ENCODE measurements around the gene LYZL1. TPM values are rescaled to one million over a fixed set of nuclear protein-coding genes. Genes with fewer than 3 reads are reported as not detected.
"Not testable (repeated sequence)": the region's sequence is repeated elsewhere in the genome, so short reads cannot be mapped to it uniquely, and the experiment has no call there.

The LYZL1 gene
- total RNA-seq (not detected), total RNA-seq (0 reads per million in 172 experiments)
- polyA plus RNA-seq (2013, experiment 1 of 2): not detected
- not detected for polyA plus RNA-seq (2013, experiment 2 of 2)

DNA sequence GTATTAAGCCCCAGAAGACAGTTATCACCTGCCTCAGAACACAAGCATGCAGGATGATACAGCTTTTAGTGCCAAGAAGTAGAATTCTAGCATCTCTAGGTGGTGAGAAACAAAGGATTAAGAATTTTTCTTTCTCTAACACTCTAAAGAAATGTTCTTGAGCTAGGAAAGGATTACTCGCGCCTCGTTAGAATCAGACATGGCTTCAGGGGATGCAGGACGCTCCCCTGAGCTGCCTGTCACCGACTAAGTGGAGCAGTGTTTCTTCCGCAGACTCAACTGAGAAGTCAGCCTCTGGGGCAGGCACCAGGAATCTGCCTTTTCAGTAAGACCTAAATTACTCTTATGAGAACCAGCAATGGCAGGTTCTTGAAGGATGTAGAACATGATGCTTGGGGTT lies at the start of gene LYZL1:
TSS of gene LYZL1 (plus strand) at position 165 of the 400 bp plus-strand sequence. CDS start 2,798 bp downstream, outside the sequence.
- H3K4me3 ChIP-seq (ENCODE audit: low read length); H3K36me3 Mint-ChIP-seq (ENCODE audit: low read depth); ATAC-seq (ENCODE audit: poor library complexity); H3K27ac ChIP-seq (ENCODE audit: low read depth in 1 of 2, low read length in 2 of 2); H3K9me3 Mint-ChIP-seq; H3K4me1 Mint-ChIP-seq (ENCODE audit: low read depth); CTCF ChIA-PET; POLR2A ChIA-PET; H3K27ac Mint-ChIP-seq; H3K27me3 ChIP-seq (ENCODE audit: control insufficient read depth in 1 of 2, insufficient read depth in 2 of 2, low read length in 2 of 2); H3K4me1 ChIP-seq (ENCODE audit: insufficient read depth, low read length); H3K36me3 ChIP-seq (ENCODE audit: insufficient read depth, low read length); H3K4me3 Mint-ChIP-seq; intact Hi-C loops (cut with DNase I, micrococcal nuclease); H3K9me3 ChIP-seq (ENCODE audit: control insufficient read depth in 1 of 2, insufficient read depth in 1 of 2, low read length in 2 of 2); DNase-seq: not testable (repeated sequence)
- H3K27me3 Mint-ChIP-seq: peaks cover 43% of the 10 kb centered on the region

DNA sequence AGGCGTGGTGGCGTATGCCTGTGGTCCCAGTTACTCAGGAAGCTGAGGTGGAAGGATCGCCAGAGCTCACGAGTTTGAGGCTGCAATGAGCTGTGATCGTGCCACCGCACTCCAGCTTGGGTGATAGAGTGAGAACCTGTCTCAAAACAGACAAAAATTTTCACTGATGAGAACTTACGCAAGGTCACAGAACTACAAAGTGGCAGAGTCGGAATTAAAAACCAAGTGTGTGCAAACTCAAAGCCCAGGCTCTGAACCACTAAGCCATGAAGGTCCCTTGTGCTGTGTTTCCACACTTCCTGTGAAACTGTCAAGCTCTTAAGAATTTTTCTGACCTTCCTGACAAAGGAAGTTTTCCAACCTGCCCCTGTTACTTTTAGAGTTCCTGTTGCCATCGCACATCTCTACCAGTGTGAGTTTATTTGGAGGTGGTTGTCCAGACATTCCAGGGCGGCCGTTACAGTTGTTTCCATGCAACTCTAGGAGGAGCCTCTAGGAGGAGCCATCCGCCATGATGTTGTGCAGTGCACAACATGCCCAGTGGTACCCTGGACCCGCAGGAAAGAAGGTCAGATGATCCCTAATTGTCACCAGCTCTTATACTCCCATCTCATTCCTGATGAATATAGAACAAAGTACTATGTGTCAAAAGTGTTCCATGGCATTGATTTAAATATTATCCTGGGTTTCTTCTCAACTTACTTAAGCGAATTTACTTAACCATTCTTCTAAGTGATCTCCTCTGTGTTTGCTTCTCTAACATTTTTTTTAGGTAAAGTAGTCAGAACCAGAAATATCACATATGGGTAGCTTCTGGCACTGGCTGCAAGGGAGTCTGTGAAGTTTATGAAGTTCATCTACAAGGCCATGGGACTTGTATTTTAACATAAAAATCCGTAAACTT lies 49.0 kb upstream of the LYZL1 start:
- CTCF ChIA-PET: no interaction called here

DNA sequence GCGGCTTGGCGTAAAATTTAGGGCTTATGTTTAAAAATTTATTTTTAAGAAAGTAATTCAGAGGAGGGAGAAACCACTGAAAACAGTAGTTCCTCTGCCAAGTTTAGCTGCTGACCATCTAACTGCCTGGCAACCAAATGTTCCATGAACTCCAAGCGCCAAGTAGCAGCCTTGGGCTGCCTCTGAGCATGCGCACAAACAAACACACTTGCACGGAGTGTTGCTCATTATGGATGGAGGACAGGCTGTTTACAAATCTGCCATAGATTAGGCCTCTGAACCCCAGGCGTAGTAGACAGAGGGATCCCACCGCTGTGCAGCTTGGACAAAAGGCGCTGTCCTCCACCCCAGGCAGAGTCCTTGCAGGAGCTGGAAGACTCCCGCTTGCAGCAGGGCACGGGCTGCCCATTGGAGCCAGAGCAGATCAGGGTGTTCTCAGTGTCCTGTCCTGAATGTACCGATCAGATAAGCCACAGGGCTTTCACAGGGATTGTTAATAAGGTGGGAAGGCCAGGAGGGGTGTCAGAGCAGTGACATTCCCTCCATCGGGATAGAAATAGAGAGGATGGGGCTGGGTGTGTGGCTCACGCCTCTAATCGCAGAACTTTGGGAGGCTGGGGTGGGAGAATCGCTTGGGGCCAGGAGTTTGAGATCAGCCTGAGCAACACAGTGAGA lies 47.7 kb upstream of the LYZL1 start:
- Mint-ChIP-seq H3K9me3 (no peaks in the 10 kb centered on the region), H3K4me3 (no peak overlapping the region), H3K36me3 (ENCODE audit: low read depth) (no peaks in the 10 kb centered on the region), H3K4me1 (ENCODE audit: low read depth) (no peaks in the 10 kb centered on the region), H3K27ac (no peak overlapping the region), H3K27me3 (peaks cover 15% of the 10 kb centered on the region)
- H3K4me3 ChIP-seq (ENCODE audit: low read length): no peak overlapping the region
- intact Hi-C loops (cut with DNase I, micrococcal nuclease): no loop called here
- no peaks in the 10 kb centered on the region for H3K9me3 ChIP-seq (ENCODE audit: control insufficient read depth in 1 of 2, insufficient read depth in 1 of 2, low read length in 2 of 2)
- POLR2A ChIA-PET: no interaction called here
- peaks cover 0 to 10% of the 10 kb centered on the region in 2 experiments for H3K27me3 ChIP-seq (ENCODE audit: control insufficient read depth in 1 of 2, insufficient read depth in 2 of 2, low read length in 2 of 2)
- no peaks in the 10 kb centered on the region for H3K4me1 ChIP-seq (ENCODE audit: insufficient read depth, low read length)
- H3K27ac ChIP-seq (ENCODE audit: low read depth in 1 of 2, low read length in 2 of 2): no peak overlapping the region
- TF ChIP-seq, protein P1, sequence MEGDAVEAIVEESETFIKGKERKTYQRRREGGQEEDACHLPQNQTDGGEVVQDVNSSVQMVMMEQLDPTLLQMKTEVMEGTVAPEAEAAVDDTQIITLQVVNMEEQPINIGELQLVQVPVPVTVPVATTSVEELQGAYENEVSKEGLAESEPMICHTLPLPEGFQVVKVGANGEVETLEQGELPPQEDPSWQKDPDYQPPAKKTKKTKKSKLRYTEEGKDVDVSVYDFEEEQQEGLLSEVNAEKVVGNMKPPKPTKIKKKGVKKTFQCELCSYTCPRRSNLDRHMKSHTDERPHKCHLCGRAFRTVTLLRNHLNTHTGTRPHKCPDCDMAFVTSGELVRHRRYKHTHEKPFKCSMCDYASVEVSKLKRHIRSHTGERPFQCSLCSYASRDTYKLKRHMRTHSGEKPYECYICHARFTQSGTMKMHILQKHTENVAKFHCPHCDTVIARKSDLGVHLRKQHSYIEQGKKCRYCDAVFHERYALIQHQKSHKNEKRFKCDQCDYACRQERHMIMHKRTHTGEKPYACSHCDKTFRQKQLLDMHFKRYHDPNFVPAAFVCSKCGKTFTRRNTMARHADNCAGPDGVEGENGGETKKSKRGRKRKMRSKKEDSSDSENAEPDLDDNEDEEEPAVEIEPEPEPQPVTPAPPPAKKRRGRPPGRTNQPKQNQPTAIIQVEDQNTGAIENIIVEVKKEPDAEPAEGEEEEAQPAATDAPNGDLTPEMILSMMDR (IDR thresholded peaks at IDR 0.05): no peak
- H3K36me3 ChIP-seq (ENCODE audit: insufficient read depth, low read length): no peaks in the 10 kb centered on the region
- ATAC-seq (ENCODE audit: poor library complexity): no peak
- CTCF ChIA-PET: no interaction called here
- no peak for DNase-seq

More for the DNA sequence above, 49.0 kb upstream of the LYZL1 start:
- Mint-ChIP-seq H3K27ac (no peak overlapping the region), H3K36me3 (ENCODE audit: low read depth) (no peaks in the 10 kb centered on the region), H3K4me3 (no peak overlapping the region), H3K9me3 (no peaks in the 10 kb centered on the region), H3K27me3 (peaks cover 12% of the 10 kb centered on the region), H3K4me1 (ENCODE audit: low read depth) (no peaks in the 10 kb centered on the region)
- ATAC-seq (ENCODE audit: poor library complexity): no peak
- Histone ChIP-seq H3K36me3 (ENCODE audit: insufficient read depth, low read length) (no peaks in the 10 kb centered on the region), H3K9me3 (ENCODE audit: control insufficient read depth in 1 of 2, insufficient read depth in 1 of 2, low read length in 2 of 2) (no peaks in the 10 kb centered on the region), H3K4me1 (ENCODE audit: insufficient read depth, low read length) (no peaks in the 10 kb centered on the region), H3K27ac (ENCODE audit: low read depth in 1 of 2, low read length in 2 of 2) (no peak overlapping the region), H3K27me3 (ENCODE audit: control insufficient read depth in 1 of 2, insufficient read depth in 2 of 2, low read length in 2 of 2) (peaks cover 0 to 2% of the 10 kb centered on the region in 2 experiments), H3K4me3 (ENCODE audit: low read length) (no peak overlapping the region)
- intact Hi-C loops (cut with DNase I, micrococcal nuclease): no loop called here
- TF ChIP-seq, protein P1 (IDR thresholded peaks at IDR 0.05): no peak
- POLR2A ChIA-PET: no interaction called here
- DNase-seq: no peak

Measured in CD4-positive, alpha-beta T cell (primary cell).